Ovary (tissue), 9 donors: ENCODE measurements around the gene PMM2. TPM values are rescaled to one million over a fixed set of nuclear protein-coding genes. Genes with fewer than 3 reads are reported as not detected.

Experiments
- DNase-seq, 5 donors: peaks; one replicate each; pipeline ENCODE4 v3.0.0-alpha.2; 2019 to 2020
- H3K27ac ChIP-seq, 2 donors: fragments of 200-600 bp; one replicate each; pipeline versions ENCODE4 v1.5.1 to v1.8.0; 2019 to 2022
- H3K27me3 ChIP-seq: fragments of 200-600 bp; one replicate; pipeline ENCODE4 v1.8.0; 2022
- H3K36me3 ChIP-seq: fragments of 200-600 bp; sonication (generic); one replicate; pipeline ENCODE4 v1.5.1; 2019
- H3K4me1 ChIP-seq: one replicate; pipeline ENCODE4 v1.8.1; 2013; ENCODE audit warnings: mild to moderate bottlenecking, moderate library complexity; ENCODE audit not compliant: insufficient read depth
- H3K4me3 ChIP-seq: fragments of 200-600 bp; sonication (generic); one replicate; pipeline ENCODE4 v1.5.1; 2017
- H3K9me3 ChIP-seq, 2 donors: fragments of 200-600 bp in 1 of 2; sonication (generic) in 1 of 2; one replicate each; pipeline versions ENCODE4 v1.5.1 to v1.8.1; 2013 to 2019; ENCODE audit warnings: mild to moderate bottlenecking in 1 of 2, moderate library complexity in 1 of 2
- CTCF ChIP-seq, 3 donors: fragments of 450-650 bp in 2 of 3; fragments of 200-600 bp in 1 of 3; IDR thresholded peaks; one replicate each; pipeline versions ENCODE4 v1.5.1 to v1.8.0; 2016 to 2022; ENCODE audit warnings: antibody characterized with exemption in 3 of 3, mild to moderate bottlenecking in 1 of 3
- EP300 ChIP-seq: sonication (generic); formaldehyde crosslinking; IDR thresholded peaks from one replicate; pipeline ENCODE4 v1.6.1; 2017; ENCODE audit warnings: antibody characterized with exemption
- POLR2A ChIP-seq: fragments of 450-650 bp; IDR thresholded peaks from one replicate; pipeline ENCODE4 v1.6.1; 2017; ENCODE audit warnings: antibody characterized with exemption, mild to moderate bottlenecking, moderate library complexity
- WGBS, 3 donors: extraction: QIAGEN DNeasy Blood & Tissue Kit in 1 of 3; methylation state at CpG; one replicate each; pipeline versions ENCODE4 v1.1.5 to v1.1.7; 2013 to 2017; 5-methylcytosine and 5-hydroxymethylcytosine counted together
- intact Hi-C, 4 donors: fragments of 100-400 bp; cut with DNase I; formaldehyde crosslinking; loops; one replicate each; pipeline versions ENCODE4 v1.11.0 to v1.15.1; 2022 to 2023
- polyA plus RNA-seq, 2 donors: library from polyadenylated mRNA; stranded (reverse); fragments of 200-250 nt in 1 of 2; fragments of 350-450 nt in 1 of 2; fragmentation: Illumina TruSeq in 1 of 2; extraction: RNeasy Lipid Tissue Mini Kit (QIAGEN cat#74804) in 1 of 2; gene quantifications; one replicate each; pipeline ENCODE4 v1.2.3, GENCODE V29; 2013 to 2014
- total RNA-seq, 7 donors: library from RNA; depleted of rRNA in 2 of 7; stranded (reverse); fragments of >200 nt in 2 of 7; fragmentation: NEBNext Ultra II Directional in 3 of 7; extraction: Animal tissue kit (Norgen Biotek cat#: 25700) in 3 of 7; gene quantifications; one replicate each; pipeline versions ENCODE4 v1.1.0 to v1.2.4, GENCODE V29; 2016 to 2023
- donor health status: DM: no; HTN: no; CAD: no; lungs with moderate emphysema.
- donor health status: DM: no; HTN: no; CAD: no.
- donor health status: Bipolar disorder and iron deficiency.
- donor health status: DM: yes; HTN: yes; CAD: no.
- donor health status: DM: no; HTN: no; CAD: no.
- donor health status: DM: yes; HTN: yes; CAD: no.

Gene PMM2
- total and polyA plus RNA-seq, 9 donors, result 9.6 to 38.6 (median 23.1) TPM

- DNase-seq, result no peak
- no peaks in the 10 kb centered on the region for H3K9me3 ChIP-seq
- H3K36me3 ChIP-seq, result no peaks in the 10 kb centered on the region
- intact Hi-C loops, result no loop called here
- no peak overlapping the region for H3K4me3 ChIP-seq
- no peaks in the 10 kb centered on the region for H3K27me3 ChIP-seq
- 89 to 95% (median 94%) methylated on average over 7 of the region's 7 CpGs for WGBS, 3 donors
- H3K4me1 ChIP-seq, result peaks cover 5% of the 10 kb centered on the region
- TF ChIP-seq POLR2A (no peak), CTCF (IDR thresholded peaks at IDR 0.05) (no peak), EP300 (no peak)
- no peak overlapping the region for H3K27ac ChIP-seq
These were observed 48.2 kb downstream of the PMM2 start for GRCh38 chr16:8845699-8846298.

- no peak for TF ChIP-seq CTCF (IDR thresholded peaks at IDR 0.05)
- TF ChIP-seq EP300, result no peak
- no peak for TF ChIP-seq POLR2A
- Histone ChIP-seq H3K36me3 (no peaks in the 10 kb centered on the region), H3K27ac (no peak overlapping the region), H3K4me1 (peaks cover 5% of the 10 kb centered on the region), H3K4me3 (no peak overlapping the region), H3K27me3 (no peaks in the 10 kb centered on the region), H3K9me3 (no peaks in the 10 kb centered on the region)
- 86 to 93% (median 88%) methylated on average over 10 of the region's 10 CpGs for WGBS, 3 donors
- intact Hi-C loops, result no loop called here
- DNase-seq, result no peak
These were observed 48.8 kb downstream of the PMM2 start for GRCh38 chr16:8846401-8846932.

- 87 to 90% (median 89%) methylated on average over 13 of the region's 13 CpGs for WGBS, 3 donors
- Histone ChIP-seq H3K4me1 (peaks cover 5% of the 10 kb centered on the region), H3K27me3 (no peaks in the 10 kb centered on the region), H3K9me3 (no peaks in the 10 kb centered on the region), H3K36me3 (no peaks in the 10 kb centered on the region), H3K27ac (no peak overlapping the region), H3K4me3 (no peak overlapping the region)
- intact Hi-C loops, result no loop called here
- DNase-seq, result no peak
- TF ChIP-seq POLR2A, result no peak
- no peak for TF ChIP-seq CTCF (IDR thresholded peaks at IDR 0.05)
These were observed 49.5 kb downstream of the PMM2 start for GRCh38 chr16:8847145-8847544.

DNA sequence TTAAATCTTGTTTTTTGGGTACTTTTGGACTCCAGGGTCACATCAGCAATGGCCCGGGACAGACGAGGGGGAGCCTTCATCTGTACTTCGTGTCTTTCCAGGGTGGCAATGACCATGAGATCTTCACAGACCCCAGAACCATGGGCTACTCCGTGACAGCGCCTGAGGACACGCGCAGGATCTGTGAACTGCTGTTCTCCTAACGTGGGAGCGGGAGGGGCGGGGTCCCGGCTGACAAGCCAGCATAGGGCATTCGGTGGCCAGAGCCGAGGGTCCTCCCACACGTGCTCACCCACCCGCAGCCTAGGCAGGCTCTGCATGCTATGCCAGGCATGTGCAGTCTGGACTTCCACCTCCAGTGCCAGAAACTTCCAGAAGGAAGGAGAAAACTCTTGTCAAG lies 50.0 kb downstream of the PMM2 start:
- no peak overlapping the region for H3K27ac ChIP-seq
- 80 to 91% (median 85%) methylated on average over 15 of the region's 15 CpGs for WGBS, 3 donors
- DNase-seq, result no peak
- H3K4me3 ChIP-seq, result no peak overlapping the region
- H3K36me3 ChIP-seq, result no peaks in the 10 kb centered on the region
- intact Hi-C loops, result no loop called here
- no peaks in the 10 kb centered on the region for H3K27me3 ChIP-seq
- TF ChIP-seq POLR2A (no peak), EP300 (no peak), CTCF (IDR thresholded peaks at IDR 0.05) (no peak)
- peaks cover 5% of the 10 kb centered on the region for H3K4me1 ChIP-seq
- H3K9me3 ChIP-seq, result no peaks in the 10 kb centered on the region
